Calu3 (cell line): ENCODE measurements around the gene NELL1. TPM values are rescaled to one million over a fixed set of nuclear protein-coding genes. Genes with fewer than 3 reads are reported as not detected.

Source experiments
- BruUV-seq: library from RNA; stranded (reverse); fragments of 400-500 nt; replicated peaks from 2 replicates; lab custom pipeline; 2021; lab: Mats Ljungman, UMichigan
- CTCF ChIA-PET: fragments of 300-600 bp; sonication (Branson Sonifier 250); formaldehyde crosslinking; loops from one replicate; lab custom pipeline; 2022; ENCODE audit warnings: antibody characterized with exemption; lab: Charles Lee
- DNase-seq: peaks from one replicate; pipeline ENCODE4 v3.0.0; 2022
- H3K27ac Mint-ChIP-seq: one replicate; pipeline ENCODE4 v1.8.0; 2022; ENCODE audit warnings: mixed read lengths; ENCODE audit not compliant: unreplicated experiment
- H3K27me3 Mint-ChIP-seq: one replicate; pipeline ENCODE4 v1.8.0; 2022; ENCODE audit warnings: mixed read lengths; ENCODE audit not compliant: unreplicated experiment
- H3K36me3 Mint-ChIP-seq: one replicate; pipeline ENCODE4 v1.8.0; 2022; ENCODE audit warnings: mild to moderate bottlenecking, moderate library complexity, mixed read lengths; ENCODE audit not compliant: insufficient read depth, unreplicated experiment
- H3K4me1 Mint-ChIP-seq: one replicate; pipeline ENCODE4 v1.8.0; 2022; ENCODE audit warnings: mild to moderate bottlenecking, low read depth, mixed read lengths; ENCODE audit not compliant: unreplicated experiment
- H3K4me3 Mint-ChIP-seq: one replicate; pipeline ENCODE4 v1.8.0; 2022; ENCODE audit warnings: mild to moderate bottlenecking, low read depth, moderate library complexity, mixed read lengths; ENCODE audit not compliant: unreplicated experiment
- H3K9me3 Mint-ChIP-seq: one replicate; pipeline ENCODE4 v1.8.0; 2022; ENCODE audit warnings: low read depth, mixed read lengths; ENCODE audit not compliant: unreplicated experiment
- CTCF ChIP-seq: fragments of 200-600 bp; IDR thresholded peaks from one replicate; pipeline ENCODE4 v1.8.0; 2022; ENCODE audit warnings: antibody characterized with exemption; ENCODE audit not compliant: unreplicated experiment
- intact Hi-C: fragments of 100-400 bp; cut with micrococcal nuclease; formaldehyde crosslinking; loops from one replicate; pipeline ENCODE4 v1.10.0; 2022; ENCODE audit not compliant: unreplicated experiment
- total RNA-seq: library from RNA; stranded (reverse); gene quantifications from 2 replicates; pipeline ENCODE4 v1.2.3, GENCODE V29; 2022

Gene NELL1
- total RNA-seq, 1 experiment from 2014 or later, result not detected

GRCh38 chr11:20949585-20949984 is 280.2 kb downstream of the NELL1 start:
- Mint-ChIP-seq H3K27me3 (no peaks in the 10 kb centered on the region), H3K4me3 (no peak overlapping the region), H3K27ac (no peak overlapping the region), H3K36me3 (no peaks in the 10 kb centered on the region), H3K9me3 (peaks cover 12% of the 10 kb centered on the region), H3K4me1 (no peaks in the 10 kb centered on the region)
- no peak for DNase-seq
- CTCF ChIA-PET, result no interaction called here
- intact Hi-C loops, result no loop called here
- TF ChIP-seq CTCF, result no peak
- no TSS peak for BruUV-seq

- no peak overlapping the region for H3K4me3 Mint-ChIP-seq
- H3K27ac Mint-ChIP-seq, result no peak overlapping the region
- H3K27me3 Mint-ChIP-seq, result no peaks in the 10 kb centered on the region
- no peak for DNase-seq
- H3K36me3 Mint-ChIP-seq, result no peaks in the 10 kb centered on the region
- CTCF ChIA-PET, result no interaction called here
- H3K4me1 Mint-ChIP-seq, result no peaks in the 10 kb centered on the region
- peaks cover 7% of the 10 kb centered on the region for H3K9me3 Mint-ChIP-seq
- TF ChIP-seq CTCF, result no peak
- no TSS peak for BruUV-seq
- intact Hi-C loops, result no loop called here
These were observed 293.2 kb downstream of the NELL1 start for GRCh38 chr11:20962581-20962980.

GRCh38 chr11:20963596-20963995 is 294.2 kb downstream of the NELL1 start:
- intact Hi-C loops, result no loop called here
- H3K27ac Mint-ChIP-seq, result no peak overlapping the region
- BruUV-seq, result no TSS peak
- CTCF ChIA-PET, result no interaction called here
- H3K9me3 Mint-ChIP-seq, result peaks cover 7% of the 10 kb centered on the region
- DNase-seq, result no peak
- no peaks in the 10 kb centered on the region for H3K36me3 Mint-ChIP-seq
- no peaks in the 10 kb centered on the region for H3K4me1 Mint-ChIP-seq
- no peak for TF ChIP-seq CTCF
- H3K4me3 Mint-ChIP-seq, result no peak overlapping the region
- no peaks in the 10 kb centered on the region for H3K27me3 Mint-ChIP-seq

- CTCF ChIA-PET, result no interaction called here
- H3K36me3 Mint-ChIP-seq, result no peaks in the 10 kb centered on the region
- no peak overlapping the region for H3K27ac Mint-ChIP-seq
- no peaks in the 10 kb centered on the region for H3K27me3 Mint-ChIP-seq
- H3K4me1 Mint-ChIP-seq, result no peaks in the 10 kb centered on the region
- H3K9me3 Mint-ChIP-seq, result peaks cover 7% of the 10 kb centered on the region
- no peak for TF ChIP-seq CTCF
- no TSS peak for BruUV-seq
- DNase-seq, result no peak
- intact Hi-C loops, result no loop called here
- H3K4me3 Mint-ChIP-seq, result no peak overlapping the region
These were observed 295.6 kb downstream of the NELL1 start for GRCh38 chr11:20964985-20965384.

GRCh38 chr11:20966489-20966888 is 297.1 kb downstream of the NELL1 start:
- no peaks in the 10 kb centered on the region for H3K4me1 Mint-ChIP-seq
- no peak overlapping the region for H3K4me3 Mint-ChIP-seq
- CTCF ChIA-PET, result no interaction called here
- TF ChIP-seq CTCF, result no peak
- BruUV-seq, result no TSS peak
- intact Hi-C loops, result no loop called here
- no peak for DNase-seq
- H3K9me3 Mint-ChIP-seq, result peaks cover 14% of the 10 kb centered on the region
- no peak overlapping the region for H3K27ac Mint-ChIP-seq
- H3K27me3 Mint-ChIP-seq, result no peaks in the 10 kb centered on the region
- no peaks in the 10 kb centered on the region for H3K36me3 Mint-ChIP-seq
